ENCODE measurements around the gene TLCD1. TPM values are rescaled to one million over a fixed set of nuclear protein-coding genes. Genes with fewer than 3 reads are reported as not detected.
"Not testable (repeated sequence)": the region's sequence is repeated elsewhere in the genome, so short reads cannot be mapped to it uniquely, and the experiment has no call there.

The TLCD1 gene
- total and polyA plus RNA-seq, 9 donors, result 2.3 to 5.6 (median 4.1) TPM

GRCh38 chr17:28728364-28729200, 2.5 kb upstream of the TLCD1 start, which contains the start of gene NEK8:
TSS of gene NEK8 (plus strand) at chr17:28728788. CDS start at chr17:28728814, 26 bp downstream.
- peak within 1 kb of the TSS; percentile 87 for H3K4me3 ChIP-seq (ENCODE audit: low read length)
- H3K9me3 ChIP-seq (replicated peaks; ENCODE audit: control insufficient read depth, low read depth, low read length), result no peaks in the 10 kb centered on the region
- peak within 1 kb of the TSS; percentile 99 for H3K27ac ChIP-seq (ENCODE audit: low read length)
- H3K36me3 ChIP-seq (ENCODE audit: control insufficient read depth, insufficient read depth, low read length), result peaks cover 13% of the 10 kb centered on the region
- peaks cover 38% of the 10 kb centered on the region for H3K4me1 ChIP-seq (ENCODE audit: control insufficient read depth, insufficient read depth, low read length)
- peak; percentile 97 for DNase-seq
- 1% methylated on average over 50 of the region's 64 CpGs for WGBS (ENCODE audit: insufficient coverage)
- no peaks in the 10 kb centered on the region for H3K27me3 ChIP-seq (ENCODE audit: control insufficient read depth, insufficient read depth, low read length)

- 0% methylated on average over 43 of the region's 57 CpGs for WGBS (ENCODE audit: insufficient coverage)
- Histone ChIP-seq H3K27me3 (ENCODE audit: control insufficient read depth, insufficient read depth, low read length) (no peaks in the 10 kb centered on the region), H3K27ac (ENCODE audit: low read length) (peak overlapping the region; percentile 91), H3K4me1 (ENCODE audit: control insufficient read depth, insufficient read depth, low read length) (peaks cover 47% of the 10 kb centered on the region), H3K9me3 (replicated peaks; ENCODE audit: control insufficient read depth, low read depth, low read length) (no peaks in the 10 kb centered on the region), H3K4me3 (ENCODE audit: low read length) (peak overlapping the region; percentile 66), H3K36me3 (ENCODE audit: control insufficient read depth, insufficient read depth, low read length) (peaks cover 29% of the 10 kb centered on the region)
- DNase-seq, result peak; percentile 98
Measured at GRCh38 chr17:28726627-28727491, 826 bp upstream of the TLCD1 start.

- Histone ChIP-seq H3K27me3 (ENCODE audit: control insufficient read depth, insufficient read depth, low read length) (no peaks in the 10 kb centered on the region), H3K9me3 (replicated peaks; ENCODE audit: control insufficient read depth, low read depth, low read length) (no peaks in the 10 kb centered on the region), H3K4me1 (ENCODE audit: control insufficient read depth, insufficient read depth, low read length) (peaks cover 58% of the 10 kb centered on the region), H3K4me3 (ENCODE audit: low read length) (peak overlapping the region; percentile 52), H3K36me3 (ENCODE audit: control insufficient read depth, insufficient read depth, low read length) (peaks cover 40% of the 10 kb centered on the region), H3K27ac (ENCODE audit: low read length) (peak overlapping the region; percentile 85)
- no peak for DNase-seq
- 0% methylated on average over 32 of the region's 45 CpGs for WGBS (ENCODE audit: insufficient coverage)
Measured at GRCh38 chr17:28725660-28726225, 290 bp downstream of the TLCD1 start.

- 4% methylated on average over 4 of the region's 20 CpGs for WGBS (ENCODE audit: insufficient coverage)
- peaks cover 41% of the 10 kb centered on the region for H3K36me3 ChIP-seq (ENCODE audit: control insufficient read depth, insufficient read depth, low read length)
- H3K4me3 ChIP-seq (ENCODE audit: low read length), result peak overlapping the region; percentile 52
- peak; percentile 51 for DNase-seq
- peaks cover 62% of the 10 kb centered on the region for H3K4me1 ChIP-seq (ENCODE audit: control insufficient read depth, insufficient read depth, low read length)
- H3K27ac ChIP-seq (ENCODE audit: low read length), result peak overlapping the region; percentile 85
- no peaks in the 10 kb centered on the region for H3K9me3 ChIP-seq (replicated peaks; ENCODE audit: control insufficient read depth, low read depth, low read length)
- H3K27me3 ChIP-seq (ENCODE audit: control insufficient read depth, insufficient read depth, low read length), result no peaks in the 10 kb centered on the region
Measured at GRCh38 chr17:28725166-28725659, 820 bp downstream of the TLCD1 start.

- H3K4me1 ChIP-seq (ENCODE audit: control insufficient read depth, insufficient read depth, low read length), result peaks cover 62% of the 10 kb centered on the region
- 66% methylated on average over 7 of the region's 10 CpGs for WGBS (ENCODE audit: insufficient coverage)
Measured at GRCh38 chr17:28724500-28725165, 1.4 kb downstream of the TLCD1 start.

GRCh38 chr17:28723836-28724499, 2.1 kb downstream of the TLCD1 start:
- not testable (repeated sequence) for H3K27me3 ChIP-seq (ENCODE audit: control insufficient read depth, insufficient read depth, low read length); H3K9me3 ChIP-seq (replicated peaks; ENCODE audit: control insufficient read depth, low read depth, low read length); H3K4me3 ChIP-seq (ENCODE audit: low read length); DNase-seq
- Histone ChIP-seq H3K27ac (ENCODE audit: low read length) (peak overlapping the region; percentile 52), H3K36me3 (ENCODE audit: control insufficient read depth, insufficient read depth, low read length) (peaks cover 41% of the 10 kb centered on the region), H3K4me1 (ENCODE audit: control insufficient read depth, insufficient read depth, low read length) (peaks cover 62% of the 10 kb centered on the region)
- WGBS (ENCODE audit: insufficient coverage), result 94% methylated on average over 2 of the region's 4 CpGs

More at GRCh38 chr17:28724500-28725165, 1.4 kb downstream of the TLCD1 start:
- peak overlapping the region; percentile 85 for H3K27ac ChIP-seq (ENCODE audit: low read length)
- H3K4me3 ChIP-seq (ENCODE audit: low read length), result no peak overlapping the region
- H3K9me3 ChIP-seq (replicated peaks; ENCODE audit: control insufficient read depth, low read depth, low read length), result no peaks in the 10 kb centered on the region
- H3K27me3 ChIP-seq (ENCODE audit: control insufficient read depth, insufficient read depth, low read length), result no peaks in the 10 kb centered on the region
- H3K36me3 ChIP-seq (ENCODE audit: control insufficient read depth, insufficient read depth, low read length), result peaks cover 41% of the 10 kb centered on the region
- no peak for DNase-seq

- DNase-seq, result no peak
- Histone ChIP-seq H3K27ac (ENCODE audit: low read length) (no peak overlapping the region), H3K4me1 (ENCODE audit: control insufficient read depth, insufficient read depth, low read length) (peaks cover 68% of the 10 kb centered on the region), H3K36me3 (ENCODE audit: control insufficient read depth, insufficient read depth, low read length) (peaks cover 41% of the 10 kb centered on the region), H3K4me3 (ENCODE audit: low read length) (no peak overlapping the region), H3K9me3 (replicated peaks; ENCODE audit: control insufficient read depth, low read depth, low read length) (no peaks in the 10 kb centered on the region), H3K27me3 (ENCODE audit: control insufficient read depth, insufficient read depth, low read length) (no peaks in the 10 kb centered on the region)
- 73% methylated on average over 2 of the region's 6 CpGs for WGBS (ENCODE audit: insufficient coverage)
Measured at GRCh38 chr17:28723159-28723835, 2.7 kb downstream of the TLCD1 start.

- DNase-seq, result no peak
- H3K36me3 ChIP-seq (ENCODE audit: control insufficient read depth, insufficient read depth, low read length), result peaks cover 41% of the 10 kb centered on the region
- H3K27ac ChIP-seq (ENCODE audit: low read length), result no peak overlapping the region
- 87% methylated on average over 4 of the region's 7 CpGs for WGBS (ENCODE audit: insufficient coverage)
- H3K4me1 ChIP-seq (ENCODE audit: control insufficient read depth, insufficient read depth, low read length), result peaks cover 68% of the 10 kb centered on the region
- no peak overlapping the region for H3K4me3 ChIP-seq (ENCODE audit: low read length)
- H3K27me3 ChIP-seq (ENCODE audit: control insufficient read depth, insufficient read depth, low read length), result no peaks in the 10 kb centered on the region
- H3K9me3 ChIP-seq (replicated peaks; ENCODE audit: control insufficient read depth, low read depth, low read length), result no peaks in the 10 kb centered on the region
Measured at GRCh38 chr17:28722417-28723158, 3.4 kb downstream of the TLCD1 start.
